Measurements from ENCODE around the gene TNFSF8.

TNFSF8 gene

GRCh38 chr9:114930056-114930812 lies at the start of gene TNFSF8:
TSS of gene TNFSF8 (minus strand) at chr9:114930591. CDS start at chr9:114930303, 288 bp downstream.
- DNase-seq (ENCODE audit: low read depth in 2 of 2, low spot score in 1 of 2): peak; percentile 35 to 41

GRCh38 chr9:114973216-114973615 lies 42.8 kb upstream of the TNFSF8 start:
- no peak for DNase-seq (ENCODE audit: low read depth in 2 of 2, low spot score in 1 of 2)

- DNase-seq (ENCODE audit: low read depth in 2 of 2, low spot score in 1 of 2): no peak
Measured at GRCh38 chr9:114972510-114973136, 42.2 kb upstream of the TNFSF8 start.

GRCh38 chr9:114969269-114969668 lies 38.9 kb upstream of the TNFSF8 start:
- no peak for DNase-seq (ENCODE audit: low read depth in 2 of 2, low spot score in 1 of 2)

- DNase-seq (ENCODE audit: low read depth in 2 of 2, low spot score in 1 of 2): no peak
Measured at GRCh38 chr9:114968671-114969070, 38.3 kb upstream of the TNFSF8 start.

- no peak for DNase-seq (ENCODE audit: low read depth in 2 of 2, low spot score in 1 of 2)
Measured at GRCh38 chr9:114965564-114965963, 35.2 kb upstream of the TNFSF8 start.

GRCh38 chr9:114962809-114963208 lies 32.4 kb upstream of the TNFSF8 start:
- no peak for DNase-seq (ENCODE audit: low read depth in 2 of 2, low spot score in 1 of 2)

GRCh38 chr9:114960276-114960675 lies 29.9 kb upstream of the TNFSF8 start:
- no peak for DNase-seq (ENCODE audit: low read depth in 2 of 2, low spot score in 1 of 2)

- no peak for DNase-seq (ENCODE audit: low read depth in 2 of 2, low spot score in 1 of 2)
Measured at GRCh38 chr9:114958844-114959235, 28.4 kb upstream of the TNFSF8 start.

- DNase-seq (ENCODE audit: low read depth in 2 of 2, low spot score in 1 of 2): no peak
Measured at GRCh38 chr9:114958021-114958843, 27.8 kb upstream of the TNFSF8 start.

- no peak for DNase-seq (ENCODE audit: low read depth in 2 of 2, low spot score in 1 of 2)
Measured at GRCh38 chr9:114957558-114957957, 27.2 kb upstream of the TNFSF8 start.

- no peak for DNase-seq (ENCODE audit: low read depth in 2 of 2, low spot score in 1 of 2)
Measured at GRCh38 chr9:114954956-114955582, 24.7 kb upstream of the TNFSF8 start.

- no peak for DNase-seq (ENCODE audit: low read depth in 2 of 2, low spot score in 1 of 2)
Measured at GRCh38 chr9:114953959-114954358, 23.6 kb upstream of the TNFSF8 start.

- no peak for DNase-seq (ENCODE audit: low read depth in 2 of 2, low spot score in 1 of 2)
Measured at GRCh38 chr9:114953046-114953445, 22.7 kb upstream of the TNFSF8 start.

- no peak for DNase-seq (ENCODE audit: low read depth in 2 of 2, low spot score in 1 of 2)
Measured at GRCh38 chr9:114950761-114951160, 20.4 kb upstream of the TNFSF8 start.

GRCh38 chr9:114947058-114947457 lies 16.7 kb upstream of the TNFSF8 start:
- DNase-seq (ENCODE audit: low read depth in 2 of 2, low spot score in 1 of 2): no peak

- DNase-seq (ENCODE audit: low read depth in 2 of 2, low spot score in 1 of 2): no peak
Measured at GRCh38 chr9:114945616-114946412, 15.4 kb upstream of the TNFSF8 start.

- no peak for DNase-seq (ENCODE audit: low read depth in 2 of 2, low spot score in 1 of 2)
Measured at GRCh38 chr9:114941376-114941775, 11.0 kb upstream of the TNFSF8 start.

GRCh38 chr9:114938687-114939575 lies 8.5 kb upstream of the TNFSF8 start:
- no peak for DNase-seq (ENCODE audit: low read depth in 2 of 2, low spot score in 1 of 2)

- no peak for DNase-seq (ENCODE audit: low read depth in 2 of 2, low spot score in 1 of 2)
Measured at GRCh38 chr9:114937516-114937915, 7.1 kb upstream of the TNFSF8 start.
